Activated CD8-positive, alpha-beta T cell treated with anti-CD3 and anti-CD28 coated beads for 36 hours (primary cell): ENCODE results near the gene SST. TPM values are rescaled to one million over a fixed set of nuclear protein-coding genes. Genes with fewer than 3 reads are reported as not detected.
A peak's percentile ranks its signal among the peaks of the same experiment; 100 is the strongest.

Experiments used
- ATAC-seq: fragments of 200-7000 bp; cut with Tn5 transposase; one replicate; pipeline ENCODE4 v1.10.0; 2021; ENCODE audit warnings: mild to moderate bottlenecking, moderate library complexity
- CTCF ChIA-PET: fragments of 350-600 bp; sonication (Branson Sonifier 250); formaldehyde crosslinking; loops from one replicate; lab custom pipeline; 2021; ENCODE audit warnings: antibody characterized with exemption; lab: Charles Lee
- POLR2A ChIA-PET: fragments of 350-600 bp; sonication (Branson Sonifier 250); formaldehyde crosslinking; loops from one replicate; lab custom pipeline; 2021; ENCODE audit warnings: antibody characterized with exemption; lab: Charles Lee
- DNase-seq: peaks from one replicate; pipeline ENCODE4 v3.0.0-alpha.2; 2020
- H3K27ac Mint-ChIP-seq: one replicate; pipeline ENCODE4 v1.8.0; 2021; ENCODE audit warnings: mild to moderate bottlenecking, mixed read lengths
- H3K27me3 Mint-ChIP-seq: one replicate; pipeline ENCODE4 v1.8.0; 2021; ENCODE audit warnings: mixed read lengths
- H3K36me3 Mint-ChIP-seq: one replicate; pipeline ENCODE4 v1.8.0; 2021; ENCODE audit warnings: low read depth, mixed read lengths
- H3K4me1 Mint-ChIP-seq: one replicate; pipeline ENCODE4 v1.8.0; 2021; ENCODE audit warnings: low read depth, mixed read lengths
- H3K4me3 Mint-ChIP-seq: one replicate; pipeline ENCODE4 v1.8.0; 2021; ENCODE audit warnings: mild to moderate bottlenecking, moderate library complexity, mixed read lengths
- H3K9me3 Mint-ChIP-seq: one replicate; pipeline ENCODE4 v1.8.0; 2021; ENCODE audit warnings: mixed read lengths
- intact Hi-C: fragments of 100-400 bp; cut with micrococcal nuclease; formaldehyde crosslinking; loops from one replicate; pipeline ENCODE4 v1.10.0; 2022
- total RNA-seq, 2 experiments: library from RNA; stranded (reverse); gene quantifications; one replicate each; pipeline ENCODE4 v1.2.3, GENCODE V29; 2021
- TF ChIP-seq, protein P1 (sequence below): fragments of 200-600 bp; IDR thresholded peaks from one replicate; pipeline ENCODE4 v1.8.0; 2022; ENCODE audit warnings: antibody characterized with exemption, mild to moderate bottlenecking

Gene SST
- total RNA-seq, 2 experiments from 2014 or later, result not detected

DNA sequence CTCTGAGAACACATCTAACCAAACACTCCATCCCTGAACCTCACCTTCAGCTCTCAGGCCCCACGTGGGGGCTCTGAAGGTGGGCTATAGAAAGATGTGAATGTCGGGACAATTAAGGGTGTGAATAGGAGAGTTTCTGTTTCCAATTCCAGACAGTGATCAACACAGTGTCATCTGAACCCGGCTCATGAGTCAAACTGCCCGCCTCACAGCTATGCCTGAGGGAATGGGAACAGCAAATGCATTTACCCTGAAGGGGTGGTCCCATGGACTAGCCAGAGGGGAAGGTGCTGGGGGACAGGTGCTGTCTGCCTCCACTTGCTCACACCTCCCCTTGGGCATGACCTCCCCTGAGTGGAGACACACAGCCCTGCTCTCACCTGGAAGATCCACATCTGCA lies 25.8 kb upstream of the SST start:
- ChIA-PET CTCF (interaction anchor here (1.4 to 1.8 kb wide), 3 partner anchors 16 to 80 kb away, joined by 3 to 7 read pairs (median 3); no protein-coding TSS in a partner anchor), POLR2A (no interaction called here)
- intact Hi-C loops, result no loop called here
- no peak overlapping the region for H3K27ac Mint-ChIP-seq
- no peak overlapping the region for H3K4me3 Mint-ChIP-seq
- H3K27me3 Mint-ChIP-seq, result peaks cover 14% of the 10 kb centered on the region
- TF ChIP-seq, protein P1, sequence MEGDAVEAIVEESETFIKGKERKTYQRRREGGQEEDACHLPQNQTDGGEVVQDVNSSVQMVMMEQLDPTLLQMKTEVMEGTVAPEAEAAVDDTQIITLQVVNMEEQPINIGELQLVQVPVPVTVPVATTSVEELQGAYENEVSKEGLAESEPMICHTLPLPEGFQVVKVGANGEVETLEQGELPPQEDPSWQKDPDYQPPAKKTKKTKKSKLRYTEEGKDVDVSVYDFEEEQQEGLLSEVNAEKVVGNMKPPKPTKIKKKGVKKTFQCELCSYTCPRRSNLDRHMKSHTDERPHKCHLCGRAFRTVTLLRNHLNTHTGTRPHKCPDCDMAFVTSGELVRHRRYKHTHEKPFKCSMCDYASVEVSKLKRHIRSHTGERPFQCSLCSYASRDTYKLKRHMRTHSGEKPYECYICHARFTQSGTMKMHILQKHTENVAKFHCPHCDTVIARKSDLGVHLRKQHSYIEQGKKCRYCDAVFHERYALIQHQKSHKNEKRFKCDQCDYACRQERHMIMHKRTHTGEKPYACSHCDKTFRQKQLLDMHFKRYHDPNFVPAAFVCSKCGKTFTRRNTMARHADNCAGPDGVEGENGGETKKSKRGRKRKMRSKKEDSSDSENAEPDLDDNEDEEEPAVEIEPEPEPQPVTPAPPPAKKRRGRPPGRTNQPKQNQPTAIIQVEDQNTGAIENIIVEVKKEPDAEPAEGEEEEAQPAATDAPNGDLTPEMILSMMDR, result no peak
- ATAC-seq (no peak), DNase-seq (no peak)
- H3K4me1 Mint-ChIP-seq, result no peaks in the 10 kb centered on the region
- no peaks in the 10 kb centered on the region for H3K9me3 Mint-ChIP-seq
- H3K36me3 Mint-ChIP-seq, result no peaks in the 10 kb centered on the region

DNA sequence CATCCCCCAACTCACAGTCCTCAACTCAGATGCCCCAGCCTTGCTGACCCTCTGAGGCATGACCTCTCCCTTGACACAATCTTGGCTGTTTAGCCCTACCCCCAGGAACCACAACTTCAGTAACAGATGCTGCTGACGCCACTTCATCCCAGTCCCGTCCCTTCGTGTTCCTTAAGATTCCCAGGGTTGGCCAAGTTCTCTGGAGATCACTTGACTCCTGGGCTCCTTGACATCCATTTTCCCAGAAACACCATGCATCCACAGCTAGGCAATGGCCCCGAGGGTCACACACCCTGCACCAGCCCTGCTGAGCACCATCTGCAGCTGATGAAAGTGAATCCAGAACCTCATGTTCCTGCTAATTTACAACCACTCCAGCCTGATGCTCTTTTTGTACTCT lies 25.3 kb upstream of the SST start:
- TF ChIP-seq, protein P1, result no peak
- DNase-seq (no peak), ATAC-seq (no peak)
- ChIA-PET CTCF (interaction anchor here (1.4 to 1.8 kb wide), 3 partner anchors 15 to 80 kb away, joined by 3 to 7 read pairs (median 3); no protein-coding TSS in a partner anchor), POLR2A (no interaction called here)
- Mint-ChIP-seq H3K27me3 (peaks cover 17% of the 10 kb centered on the region), H3K9me3 (no peaks in the 10 kb centered on the region), H3K4me1 (no peaks in the 10 kb centered on the region), H3K4me3 (no peak overlapping the region), H3K36me3 (no peaks in the 10 kb centered on the region), H3K27ac (no peak overlapping the region)
- intact Hi-C loops, result no loop called here

DNA sequence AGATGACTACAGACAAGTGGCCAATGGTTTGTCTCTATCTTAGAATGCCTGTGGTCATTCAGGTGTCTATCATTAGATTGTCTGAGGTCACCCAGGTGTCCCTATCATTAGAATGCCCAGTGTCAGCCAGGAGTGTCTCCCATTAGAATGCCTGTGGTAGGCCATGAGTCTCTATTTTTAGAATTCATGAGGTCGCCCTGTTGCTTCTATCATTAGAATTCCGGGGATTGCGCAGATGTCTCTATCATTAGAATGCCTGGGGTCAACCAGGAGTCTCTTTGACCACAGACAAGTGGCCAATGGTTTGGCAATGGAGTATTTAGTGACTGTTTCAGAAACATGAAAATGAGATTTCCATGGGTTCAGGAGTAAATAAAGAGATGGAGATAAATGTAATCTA lies 24.6 kb upstream of the SST start:
- Mint-ChIP-seq H3K27ac (no peak overlapping the region), H3K27me3 (peaks cover 18% of the 10 kb centered on the region), H3K4me3 (no peak overlapping the region), H3K36me3 (no peaks in the 10 kb centered on the region), H3K9me3 (no peaks in the 10 kb centered on the region), H3K4me1 (no peaks in the 10 kb centered on the region)
- ChIA-PET POLR2A (no interaction called here), CTCF (interaction anchor here (1.3 to 1.4 kb wide), 3 partner anchors 15 to 79 kb away, joined by 3 to 4 read pairs (median 3); no protein-coding TSS in a partner anchor)
- TF ChIP-seq, protein P1, result no peak
- intact Hi-C loops, result no loop called here
- DNase-seq, result no peak
- no peak for ATAC-seq

- no peaks in the 10 kb centered on the region for H3K36me3 Mint-ChIP-seq
- intact Hi-C loops, result no loop called here
- TF ChIP-seq, protein P1, result no peak
- no peak for DNase-seq
- no peaks in the 10 kb centered on the region for H3K4me1 Mint-ChIP-seq
- ChIA-PET CTCF (interaction anchor here (1.1 to 1.3 kb wide), 4 partner anchors 12 to 78 kb away, joined by 3 to 4 read pairs (median 3); no protein-coding TSS in a partner anchor), POLR2A (no interaction called here)
- H3K27ac Mint-ChIP-seq, result no peak overlapping the region
- peaks cover 19% of the 10 kb centered on the region for H3K27me3 Mint-ChIP-seq
- H3K4me3 Mint-ChIP-seq, result no peak overlapping the region
- no peak for ATAC-seq
- H3K9me3 Mint-ChIP-seq, result no peaks in the 10 kb centered on the region
Measured at GRCh38 chr3:187693431-187693830, 23.2 kb upstream of the SST start.

DNA sequence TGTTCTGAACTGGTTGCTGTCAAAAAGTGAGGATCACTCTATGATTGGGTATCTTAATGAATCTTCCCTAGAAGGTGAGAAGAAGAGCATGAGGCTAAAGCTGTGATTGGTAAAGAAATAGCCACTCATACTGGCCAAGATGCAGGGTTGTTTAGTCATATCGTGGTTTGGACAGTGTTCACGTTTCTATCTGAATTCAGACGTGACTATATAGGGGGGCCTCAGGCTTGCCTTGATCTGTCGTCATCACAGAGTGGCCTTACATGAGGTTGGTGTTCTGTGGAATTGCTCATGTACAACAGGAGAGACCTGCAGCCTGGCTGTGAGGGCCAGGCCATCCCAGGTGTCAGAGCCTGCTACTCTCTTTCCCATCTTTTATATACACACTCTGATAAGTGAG lies 19.8 kb upstream of the SST start:
- Mint-ChIP-seq H3K27ac (no peak overlapping the region), H3K9me3 (peaks cover 12% of the 10 kb centered on the region), H3K27me3 (peaks cover 19% of the 10 kb centered on the region), H3K4me1 (no peaks in the 10 kb centered on the region), H3K4me3 (no peak overlapping the region), H3K36me3 (no peaks in the 10 kb centered on the region)
- TF ChIP-seq, protein P1, result no peak
- DNase-seq (no peak), ATAC-seq (peak; percentile 30)
- intact Hi-C loops, result no loop called here
- ChIA-PET POLR2A (no interaction called here), CTCF (interaction anchor here (4.5 kb wide), 1 partner anchor 11 kb away, joined by 21 read pairs; no protein-coding TSS in a partner anchor)
